ENCODE results near the gene PROC.

- TF ChIP-seq CTCF (IDR thresholded peaks at IDR 0.05 in 2 of 3, conservative IDR thresholded peaks at IDR 0.05 in 1 of 3; ENCODE audit: borderline replicate concordance in 1 of 3, insufficient read depth in 1 of 3, low read depth in 2 of 3, low read length in 2 of 3): no peak
- no peak for TF ChIP-seq POLR2AphosphoS5 (IDR thresholded peaks at IDR 0.05; ENCODE audit: low read depth, low read length)
- no peak for TF ChIP-seq POLR2A (IDR thresholded peaks at IDR 0.05; ENCODE audit: borderline replicate concordance, extremely low read depth, insufficient read depth, insufficient read length)
- TF ChIP-seq YY1 (IDR thresholded peaks at IDR 0.05; ENCODE audit: extremely low read depth, insufficient replicate concordance, low read depth, low read length): no peak
- TF ChIP-seq EZH2 (IDR thresholded peaks at IDR 0.05): no peak
- TF ChIP-seq TCF7L2 (IDR thresholded peaks at IDR 0.05; ENCODE audit: borderline replicate concordance, extremely low read depth, insufficient read depth, insufficient read length): no peak
- no peak for TF ChIP-seq ZFX (IDR thresholded peaks at IDR 0.05)
- TF ChIP-seq ZNF274 (IDR thresholded peaks at IDR 0.05; ENCODE audit: low read depth, low read length): no peak
- TF ChIP-seq REST (IDR thresholded peaks at IDR 0.05; ENCODE audit: low read depth): no peak
- no peak for TF ChIP-seq FOSL1 (IDR thresholded peaks at IDR 0.05; ENCODE audit: low read depth)
- TF ChIP-seq MAX (IDR thresholded peaks at IDR 0.05): no peak
Observed at GRCh38 chr2:127453013-127453391, 34.8 kb downstream of the PROC start.

All from HCT116 (cell line).